GM12878 (cell line): ENCODE data around the gene PDE3B.

ENCODE experiments used
- CREB1 ChIP-seq: IDR thresholded peaks from 2 replicates; pipeline ENCODE4 v1.6.1; 2012; ENCODE audit warnings: low read depth, mild to moderate bottlenecking, inconsistent platforms
- EP300 ChIP-seq, 2 experiments: fragments of 150-350 bp in 1 of 2; IDR thresholded peaks; 2 replicates each; pipeline ENCODE4 v1.6.1; 2011 to 2012; ENCODE audit warnings: low read depth in 2 of 2, low read length in 2 of 2, borderline replicate concordance in 1 of 2, improper control_type of control experiment in 1 of 2, inconsistent platforms in 1 of 2; ENCODE audit not compliant: control insufficient read depth in 1 of 2
- EZH2 ChIP-seq: IDR thresholded peaks from 2 replicates; pipeline ENCODE4 v1.6.1; 2012; ENCODE audit warnings: low read depth, mild to moderate bottlenecking, control low read depth, inconsistent platforms, low read length, borderline replicate concordance; ENCODE audit not compliant: control insufficient read depth
- NBN ChIP-seq: fragments of 450-650 bp; IDR thresholded peaks from 2 replicates; pipeline ENCODE4 v1.6.1; 2016
- POLR2AphosphoS5 ChIP-seq: IDR thresholded peaks from 2 replicates; pipeline ENCODE4 v1.6.1; 2011; ENCODE audit warnings: mild to moderate bottlenecking, low read length, inconsistent platforms
- ZBED1 ChIP-seq: IDR thresholded peaks from 2 replicates; pipeline ENCODE4 v1.6.1; 2016; ENCODE audit warnings: borderline replicate concordance
- TF ChIP-seq, protein P1 (sequence below): IDR thresholded peaks from 2 replicates; pipeline ENCODE4 v1.6.1; 2011; ENCODE audit warnings: low read depth, low read length, improper control_type of control experiment, borderline replicate concordance

DNA sequence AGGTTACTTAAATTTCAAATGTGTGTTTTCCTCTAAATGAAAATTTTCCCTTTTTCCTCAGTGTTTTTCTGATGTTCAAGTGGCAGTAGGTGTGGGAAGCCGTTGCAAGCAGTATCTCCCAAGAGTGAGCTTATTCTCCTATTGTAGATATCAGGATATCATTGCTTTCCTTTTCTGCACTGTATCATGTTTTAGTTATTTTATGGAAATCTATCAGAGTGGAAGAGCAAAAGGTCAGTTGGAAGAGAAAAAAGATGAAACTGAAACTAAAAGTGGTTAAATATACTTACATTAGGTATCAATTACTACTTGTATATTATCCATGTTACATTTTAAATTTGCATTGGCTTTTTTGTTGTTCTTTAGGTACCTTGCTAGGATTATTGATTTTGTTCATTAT is 57.0 kb downstream of the PDE3B start:
- no peak for TF ChIP-seq EZH2
- TF ChIP-seq EP300 (IDR thresholded peaks at IDR 0.05; ENCODE audit: borderline replicate concordance in 1 of 2, control insufficient read depth in 1 of 2, low read depth in 2 of 2, low read length in 2 of 2), result no peak
- TF ChIP-seq ZBED1, result no peak
- no peak for TF ChIP-seq POLR2AphosphoS5
- no peak for TF ChIP-seq CREB1
- TF ChIP-seq, protein P1, sequence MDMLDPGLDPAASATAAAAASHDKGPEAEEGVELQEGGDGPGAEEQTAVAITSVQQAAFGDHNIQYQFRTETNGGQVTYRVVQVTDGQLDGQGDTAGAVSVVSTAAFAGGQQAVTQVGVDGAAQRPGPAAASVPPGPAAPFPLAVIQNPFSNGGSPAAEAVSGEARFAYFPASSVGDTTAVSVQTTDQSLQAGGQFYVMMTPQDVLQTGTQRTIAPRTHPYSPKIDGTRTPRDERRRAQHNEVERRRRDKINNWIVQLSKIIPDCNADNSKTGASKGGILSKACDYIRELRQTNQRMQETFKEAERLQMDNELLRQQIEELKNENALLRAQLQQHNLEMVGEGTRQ, result no peak
- no peak for TF ChIP-seq NBN
